CD14-positive monocyte (primary cell): ENCODE results near the gene EXOC4. TPM values are rescaled to one million over a fixed set of nuclear protein-coding genes. Genes with fewer than 3 reads are reported as not detected.
"Not testable (repeated sequence)": the region's sequence is repeated elsewhere in the genome, so short reads cannot be mapped to it uniquely, and the experiment has no call there.

ENCODE experiments used
- DNase-seq, 3 donors: peaks; one replicate each; pipeline ENCODE4 v3.0.0-alpha.2; 2011 to 2022
- H2AFZ ChIP-seq: 2 replicates; pipeline ENCODE4 v1.6.0; 2012; ENCODE audit warnings: mild to moderate bottlenecking, low read depth, low read length, inconsistent platforms; ENCODE audit not compliant: insufficient read depth, poor library complexity, severe bottlenecking
- H3K27ac ChIP-seq, 2 donors: 1 replicate in 1 of 2; 2 replicates in 1 of 2; pipeline ENCODE4 v1.5.1; 2012 to 2013; ENCODE audit warnings: low read length in 2 of 2, control low read depth in 1 of 2, inconsistent platforms in 1 of 2, low read depth in 1 of 2, mild to moderate bottlenecking in 1 of 2
- H3K27me3 ChIP-seq, 2 donors: one replicate each; pipeline versions ENCODE4 v1.6.0 to v1.6.1; 2011 to 2013; ENCODE audit warnings: low read length in 2 of 2; ENCODE audit not compliant: control insufficient read depth in 2 of 2, insufficient read depth in 2 of 2
- H3K36me3 ChIP-seq, 2 donors: replicated peaks in 1 of 2; 1 replicate in 1 of 2; 2 replicates in 1 of 2; pipeline versions ENCODE4 v1.5.1 to v1.6.1; 2012 to 2013; ENCODE audit warnings: low read length in 2 of 2, control low read depth in 1 of 2, inconsistent platforms in 1 of 2, mild to moderate bottlenecking in 1 of 2; ENCODE audit not compliant: insufficient read depth in 2 of 2, control insufficient read depth in 1 of 2
- H3K4me1 ChIP-seq, 2 donors: 1 replicate in 1 of 2; 2 replicates in 1 of 2; pipeline versions ENCODE4 v1.5.1 to v1.6.1; 2012 to 2013; ENCODE audit warnings: low read length in 2 of 2, control low read depth in 1 of 2, inconsistent platforms in 1 of 2, mild to moderate bottlenecking in 1 of 2, moderate library complexity in 1 of 2; ENCODE audit not compliant: insufficient read depth in 2 of 2, control insufficient read depth in 1 of 2
- H3K4me2 ChIP-seq: replicated peaks from 2 replicates; pipeline ENCODE3; 2012; ENCODE audit warnings: low read length, moderate library complexity, mild to moderate bottlenecking; ENCODE audit not compliant: poor library complexity, severe bottlenecking; ENCODE audit errors: extremely low read depth
- H3K4me3 ChIP-seq, 3 experiments: fragments of 200-600 bp in 1 of 3; sonication (generic) in 1 of 3; replicated peaks in 1 of 3; 1 replicate in 2 of 3; 2 replicates in 1 of 3; pipeline ENCODE4 v1.5.1; 2011 to 2013; ENCODE audit warnings: low read length in 3 of 3, mild to moderate bottlenecking in 3 of 3, control low read depth in 2 of 3, low read depth in 2 of 3, inconsistent platforms in 1 of 3, moderate library complexity in 1 of 3
- H3K79me2 ChIP-seq: 2 replicates; pipeline ENCODE4 v1.6.0; 2012; ENCODE audit warnings: mild to moderate bottlenecking, control low read depth, inconsistent platforms, low read length, moderate library complexity; ENCODE audit not compliant: insufficient read depth
- H3K9ac ChIP-seq: 2 replicates; pipeline ENCODE4 v1.6.0; 2017; ENCODE audit warnings: low read length, mild to moderate bottlenecking; ENCODE audit not compliant: insufficient read depth, poor library complexity, severe bottlenecking
- H3K9me3 ChIP-seq, 2 donors: replicated peaks in 1 of 2; 1 replicate in 1 of 2; 2 replicates in 1 of 2; pipeline versions ENCODE4 v1.5.1 to v1.6.1; 2012 to 2013; ENCODE audit warnings: low read length in 2 of 2, control low read depth in 1 of 2; ENCODE audit not compliant: control insufficient read depth in 1 of 2, insufficient read depth in 1 of 2
- H4K20me1 ChIP-seq: 2 replicates; pipeline ENCODE4 v1.6.0; 2012; ENCODE audit warnings: mild to moderate bottlenecking, low read length, control low read depth, moderate library complexity; ENCODE audit not compliant: insufficient read depth
- H3K27ac Mint-ChIP-seq, 7 donors: one replicate each; pipeline ENCODE4 v1.8.0; 2020; ENCODE audit warnings: mild to moderate bottlenecking in 7 of 7, mixed read lengths in 7 of 7, moderate library complexity in 6 of 7, inconsistent platforms in 2 of 7
- H3K27me3 Mint-ChIP-seq, 3 donors: one replicate each; pipeline ENCODE4 v1.8.0; 2021 to 2022; ENCODE audit warnings: low read depth in 3 of 3, mild to moderate bottlenecking in 3 of 3, mixed read lengths in 3 of 3, moderate library complexity in 3 of 3, inconsistent platforms in 1 of 3
- H3K36me3 Mint-ChIP-seq, 2 donors: one replicate each; pipeline ENCODE4 v1.8.0; 2020; ENCODE audit warnings: mixed read lengths in 2 of 2, inconsistent platforms in 1 of 2, mild to moderate bottlenecking in 1 of 2
- H3K4me1 Mint-ChIP-seq: one replicate; pipeline ENCODE4 v1.8.0; 2020; ENCODE audit warnings: mild to moderate bottlenecking, mixed read lengths
- H3K4me3 Mint-ChIP-seq, 2 donors: one replicate each; pipeline ENCODE4 v1.8.0; 2020; ENCODE audit warnings: mild to moderate bottlenecking in 2 of 2, mixed read lengths in 2 of 2, moderate library complexity in 1 of 2
- H3K9me3 Mint-ChIP-seq, 7 donors: one replicate each; pipeline ENCODE4 v1.8.0; 2020 to 2022; ENCODE audit warnings: mixed read lengths in 7 of 7, mild to moderate bottlenecking in 6 of 7, moderate library complexity in 6 of 7, inconsistent platforms in 2 of 7
- WGBS: methylation state at CpG from one replicate; pipeline ENCODE4 v1.1.5; 2013; ENCODE audit warnings: missing lambda C conversion rate; ENCODE audit not compliant: insufficient coverage; 5-methylcytosine and 5-hydroxymethylcytosine counted together
- intact Hi-C, 2 donors: fragments of 100-400 bp; cut with micrococcal nuclease; formaldehyde crosslinking; loops; one replicate each; pipeline versions ENCODE4 v1.15.0 to v1.15.1; 2023
- polyA plus RNA-seq, 3 donors: library from polyadenylated mRNA; depleted of rRNA in 1 of 3; unstranded in 2 of 3; stranded (reverse) in 1 of 3; fragments of 300-500 nt in 2 of 3; fragments of >200 nt in 1 of 3; fragmentation: Illumina TruSeq in 2 of 3; gene quantifications; 1 replicate in 2 of 3; 2 replicates in 1 of 3; pipeline ENCODE4 v1.2.3, GENCODE V29; 2012 to 2021
- TF ChIP-seq, protein P1 (sequence below): fragments of 200-600 bp; IDR thresholded peaks from one replicate; pipeline ENCODE4 v1.8.0; 2022; ENCODE audit warnings: antibody characterized with exemption, mild to moderate bottlenecking

The EXOC4 gene
- polyA plus RNA-seq, 3 donors: 20.6 to 22.3 (median 22.3) TPM

DNA sequence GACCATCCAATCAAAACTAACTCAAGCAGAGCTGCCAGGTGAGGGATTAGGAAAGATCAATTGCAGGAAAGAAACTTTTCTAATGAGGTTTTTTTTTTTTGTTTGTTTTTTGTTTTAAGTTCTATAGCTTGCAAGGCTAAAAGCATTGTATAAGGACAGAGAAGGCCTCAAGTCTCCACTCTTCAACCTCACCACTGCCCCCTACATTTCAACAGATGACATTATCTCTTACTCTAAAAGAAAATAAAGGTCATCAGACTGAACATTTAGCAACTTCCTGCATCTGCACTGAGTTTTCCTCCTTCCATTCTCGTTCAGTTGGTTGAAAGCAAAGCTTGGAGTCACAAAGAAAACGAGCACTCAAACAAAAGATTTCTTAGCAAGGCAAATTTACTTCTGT lies 45.2 kb upstream of the EXOC4 start:
- no peak overlapping the region for H3K4me2 ChIP-seq
- DNase-seq: no peak
- no peak overlapping the region for H3K27ac ChIP-seq
- WGBS: 40% methylated on average over 1 of the region's 2 CpGs
- H3K27me3 Mint-ChIP-seq: peaks cover 0 to 2% (median 2%) of the 10 kb centered on the region in 3 donors
- H3K9me3 ChIP-seq: no peaks in the 10 kb centered on the region
- intact Hi-C loops: no loop called here
- no peak overlapping the region for H2AFZ ChIP-seq
- no peaks in the 10 kb centered on the region for H3K79me2 ChIP-seq
- no peaks in the 10 kb centered on the region for H3K4me1 Mint-ChIP-seq
- H3K9me3 Mint-ChIP-seq: peaks cover 3 to 9% (median 6%) of the 10 kb centered on the region in 7 donors
- no peak overlapping the region for H3K4me3 Mint-ChIP-seq
- H3K36me3 Mint-ChIP-seq: no peaks in the 10 kb centered on the region
- no peaks in the 10 kb centered on the region for H3K27me3 ChIP-seq
- no peak overlapping the region for H3K4me3 ChIP-seq
- H4K20me1 ChIP-seq: no peaks in the 10 kb centered on the region
- no peaks in the 10 kb centered on the region for H3K36me3 ChIP-seq
- TF ChIP-seq, protein P1, sequence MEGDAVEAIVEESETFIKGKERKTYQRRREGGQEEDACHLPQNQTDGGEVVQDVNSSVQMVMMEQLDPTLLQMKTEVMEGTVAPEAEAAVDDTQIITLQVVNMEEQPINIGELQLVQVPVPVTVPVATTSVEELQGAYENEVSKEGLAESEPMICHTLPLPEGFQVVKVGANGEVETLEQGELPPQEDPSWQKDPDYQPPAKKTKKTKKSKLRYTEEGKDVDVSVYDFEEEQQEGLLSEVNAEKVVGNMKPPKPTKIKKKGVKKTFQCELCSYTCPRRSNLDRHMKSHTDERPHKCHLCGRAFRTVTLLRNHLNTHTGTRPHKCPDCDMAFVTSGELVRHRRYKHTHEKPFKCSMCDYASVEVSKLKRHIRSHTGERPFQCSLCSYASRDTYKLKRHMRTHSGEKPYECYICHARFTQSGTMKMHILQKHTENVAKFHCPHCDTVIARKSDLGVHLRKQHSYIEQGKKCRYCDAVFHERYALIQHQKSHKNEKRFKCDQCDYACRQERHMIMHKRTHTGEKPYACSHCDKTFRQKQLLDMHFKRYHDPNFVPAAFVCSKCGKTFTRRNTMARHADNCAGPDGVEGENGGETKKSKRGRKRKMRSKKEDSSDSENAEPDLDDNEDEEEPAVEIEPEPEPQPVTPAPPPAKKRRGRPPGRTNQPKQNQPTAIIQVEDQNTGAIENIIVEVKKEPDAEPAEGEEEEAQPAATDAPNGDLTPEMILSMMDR: no peak
- no peak overlapping the region for H3K9ac ChIP-seq
- H3K27ac Mint-ChIP-seq: no peak overlapping the region
- H3K4me1 ChIP-seq: no peaks in the 10 kb centered on the region

DNA sequence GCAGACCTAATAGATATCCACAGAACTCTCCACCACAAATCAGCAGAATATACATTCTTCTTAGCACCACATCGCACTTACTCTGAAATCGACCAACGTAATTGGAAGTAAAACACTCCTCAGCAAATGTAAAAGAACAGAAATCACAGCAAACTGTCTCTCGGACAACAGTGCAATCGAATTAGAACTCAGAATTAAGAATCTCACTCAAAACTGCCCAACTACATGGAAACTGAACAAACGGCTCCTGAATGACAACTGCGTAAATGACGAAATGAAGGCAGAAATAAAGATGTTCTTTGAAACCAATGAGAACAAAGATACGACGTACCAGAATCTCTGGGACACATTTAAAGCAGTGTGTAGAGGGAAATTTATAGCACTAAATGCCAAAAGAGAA lies 42.1 kb upstream of the EXOC4 start:
- H3K4me1 Mint-ChIP-seq, H3K9ac ChIP-seq, H3K4me3 Mint-ChIP-seq, H3K4me1 ChIP-seq, DNase-seq, H3K27me3 ChIP-seq, H3K27me3 Mint-ChIP-seq, H3K27ac Mint-ChIP-seq, intact Hi-C loops, H3K4me3 ChIP-seq, H3K27ac ChIP-seq, H4K20me1 ChIP-seq, H3K36me3 Mint-ChIP-seq, H2AFZ ChIP-seq, H3K36me3 ChIP-seq, H3K79me2 ChIP-seq, H3K4me2 ChIP-seq, H3K9me3 ChIP-seq: not testable (repeated sequence)
- peaks cover 6 to 13% (median 9%) of the 10 kb centered on the region in 7 donors for H3K9me3 Mint-ChIP-seq
- 96% methylated on average over 3 of the region's 10 CpGs for WGBS

DNA sequence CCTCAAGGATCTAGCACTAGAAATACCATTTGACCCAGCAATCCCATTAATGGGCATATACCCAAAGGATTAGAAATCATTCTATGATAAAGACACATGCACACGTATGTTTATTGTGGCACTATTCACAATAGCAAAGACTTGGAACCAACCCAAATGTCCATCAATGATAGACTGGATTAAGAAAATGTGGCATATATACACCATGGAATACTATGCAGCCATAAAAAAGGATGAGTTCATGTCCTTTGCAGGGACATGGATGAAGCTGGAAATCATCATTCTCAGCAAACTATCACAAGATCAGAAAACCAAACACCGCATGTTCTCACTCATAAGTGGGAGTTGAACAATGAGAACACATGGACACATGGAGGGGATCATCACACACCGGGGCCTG lies 39.1 kb upstream of the EXOC4 start:
- H3K36me3 ChIP-seq, H3K4me1 Mint-ChIP-seq, H3K9me3 ChIP-seq, DNase-seq, intact Hi-C loops, H4K20me1 ChIP-seq, H3K36me3 Mint-ChIP-seq, H3K27me3 ChIP-seq, H3K27ac ChIP-seq, H2AFZ ChIP-seq, H3K4me3 ChIP-seq, H3K79me2 ChIP-seq, H3K4me1 ChIP-seq, H3K4me2 ChIP-seq, H3K9ac ChIP-seq, H3K27me3 Mint-ChIP-seq, H3K27ac Mint-ChIP-seq, H3K4me3 Mint-ChIP-seq: not testable (repeated sequence)
- no CpG with 5 or more reads among the region's 3 CpGs for whole genome bisulfite sequencing
- H3K9me3 Mint-ChIP-seq: peaks cover 3 to 14% (median 5%) of the 10 kb centered on the region in 7 donors
